Tibial nerve (tissue), 4 donors: Measurements from ENCODE around the gene MAP7D1. TPM values are rescaled to one million over a fixed set of nuclear protein-coding genes. Genes with fewer than 3 reads are reported as not detected.
A peak's percentile ranks its signal among the peaks of the same experiment; 100 is the strongest.

Experiments used
- DNase-seq, 2 donors: peaks; one replicate each; pipeline ENCODE4 v3.0.0-alpha.2; 2019; ENCODE audit warnings: low spot score in 2 of 2
- H3K27ac ChIP-seq, 4 donors: fragments of 200-600 bp; sonication (generic) in 3 of 4; one replicate each; pipeline ENCODE4 v1.5.1; 2017 to 2019; ENCODE audit warnings: mild to moderate bottlenecking in 1 of 4
- H3K27me3 ChIP-seq, 2 donors: fragments of 200-600 bp; sonication (generic) in 1 of 2; one replicate each; pipeline versions ENCODE4 v1.5.1 to v1.6.0; 2017 to 2019
- H3K36me3 ChIP-seq, 3 donors: fragments of 200-600 bp; sonication (generic); one replicate each; pipeline ENCODE4 v1.5.1; 2018 to 2019
- H3K4me1 ChIP-seq, 4 donors: fragments of 200-600 bp; sonication (generic) in 3 of 4; one replicate each; pipeline ENCODE4 v1.5.1; 2017 to 2019
- H3K4me3 ChIP-seq, 4 donors: fragments of 200-600 bp; sonication (generic) in 3 of 4; one replicate each; pipeline ENCODE4 v1.5.1; 2017 to 2019; ENCODE audit warnings: mild to moderate bottlenecking in 1 of 4, moderate library complexity in 1 of 4
- H3K9me3 ChIP-seq, 4 donors: fragments of 200-600 bp; sonication (generic) in 3 of 4; one replicate each; pipeline ENCODE4 v1.5.1; 2017 to 2019
- CTCF ChIP-seq, 5 experiments: fragments of 200-600 bp in 3 of 5; fragments of 450-650 bp in 2 of 5; sonication (generic) in 3 of 5; IDR thresholded peaks; one replicate each; pipeline ENCODE4 v1.5.1; 2016 to 2019; ENCODE audit warnings: antibody characterized with exemption in 5 of 5, mild to moderate bottlenecking in 3 of 5, moderate library complexity in 2 of 5
- EP300 ChIP-seq, 2 donors: sonication (generic); formaldehyde crosslinking; IDR thresholded peaks; one replicate each; pipeline ENCODE4 v1.6.1; 2017; ENCODE audit warnings: antibody characterized with exemption in 2 of 2, mild to moderate bottlenecking in 1 of 2
- POLR2A ChIP-seq, 2 donors: fragments of 450-650 bp; IDR thresholded peaks; one replicate each; pipeline ENCODE4 v1.6.1; 2017; ENCODE audit warnings: antibody characterized with exemption in 2 of 2, mild to moderate bottlenecking in 2 of 2, moderate library complexity in 2 of 2
- WGBS, 2 donors: methylation state at CpG; one replicate each; pipeline ENCODE4 v1.1.5; 2018; 5-methylcytosine and 5-hydroxymethylcytosine counted together
- total RNA-seq, 4 donors: library from RNA; depleted of rRNA; stranded (reverse); fragments of >200 nt; gene quantifications; one replicate each; pipeline ENCODE4 v1.1.0, GENCODE V29; 2016

Gene MAP7D1
- total RNA-seq, 4 donors from 2014 or later, result 85.0 to 184 (median 121) TPM

DNA sequence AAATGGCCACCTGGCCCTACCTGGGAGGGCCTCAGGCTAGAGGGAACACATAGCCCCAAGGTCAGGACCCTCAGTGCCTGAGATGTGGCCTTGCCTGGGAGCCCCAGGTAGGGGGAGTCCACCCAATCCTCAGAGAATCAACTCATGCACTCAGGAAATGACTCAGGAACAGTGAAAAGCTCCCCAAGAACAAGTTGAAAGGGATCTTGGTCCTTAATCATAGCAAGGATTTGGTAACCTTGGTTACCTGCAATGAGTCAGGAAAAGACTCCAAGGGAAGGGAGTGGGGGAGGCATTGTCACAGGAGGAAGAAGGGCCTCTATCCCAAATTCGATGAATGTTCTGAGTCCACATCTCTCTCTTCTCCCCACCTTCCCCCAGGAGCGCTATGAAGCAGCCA, 17.0 kb downstream of the MAP7D1 start:
- H3K27ac ChIP-seq, result no peak overlapping the region
- DNase-seq, result no peak
- H3K9me3 ChIP-seq, result no peaks in the 10 kb centered on the region
- peaks cover 0 to 32% (median 5%) of the 10 kb centered on the region in 4 donors for H3K4me1 ChIP-seq
- 89 to 92% methylated on average over 2 of the region's 2 CpGs for WGBS, 2 donors
- H3K27me3 ChIP-seq, result no peaks in the 10 kb centered on the region
- H3K4me3 ChIP-seq, result no peak overlapping the region
- peaks cover 2 to 85% (median 37%) of the 10 kb centered on the region in 3 donors for H3K36me3 ChIP-seq
- TF ChIP-seq EP300 (IDR thresholded peaks at IDR 0.05) (no peak), CTCF (IDR thresholded peaks at IDR 0.05) (no peak), POLR2A (IDR thresholded peaks at IDR 0.05) (no peak)

DNA sequence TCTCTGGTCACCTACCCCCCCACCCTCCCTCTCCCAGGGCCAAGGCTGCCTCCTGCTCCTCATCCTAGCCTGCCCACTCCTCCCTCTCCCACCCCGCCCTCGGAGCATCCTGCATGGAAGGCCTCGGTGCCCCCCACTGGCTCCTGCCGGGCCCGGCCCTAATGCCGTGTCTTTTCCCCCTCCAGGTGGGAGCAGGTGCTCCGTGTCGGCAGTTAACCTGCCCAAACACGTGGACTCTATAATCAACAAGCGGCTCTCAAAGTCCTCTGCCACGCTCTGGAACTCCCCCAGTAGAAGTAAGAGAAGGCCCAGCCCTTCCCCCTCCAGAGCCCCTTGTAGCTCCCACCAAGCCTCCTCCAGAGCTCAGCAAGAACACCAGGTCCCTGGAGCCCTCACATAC, 18.8 kb downstream of the MAP7D1 start:
- no peaks in the 10 kb centered on the region for H3K9me3 ChIP-seq
- 72 to 74% methylated on average over 6 to 11 of the region's 11 CpGs for WGBS, 2 donors
- peaks cover 4 to 97% (median 53%) of the 10 kb centered on the region in 3 donors for H3K36me3 ChIP-seq
- no peak for DNase-seq
- H3K4me1 ChIP-seq, result peaks cover 0 to 32% (median 5%) of the 10 kb centered on the region in 4 donors
- no peaks in the 10 kb centered on the region for H3K27me3 ChIP-seq
- H3K27ac ChIP-seq, result peak overlapping the region in 2 of 4 donors; percentile 28 to 56
- no peak overlapping the region for H3K4me3 ChIP-seq
- TF ChIP-seq EP300 (IDR thresholded peaks at IDR 0.05), result no peak
- TF ChIP-seq CTCF (IDR thresholded peaks at IDR 0.05), result no peak
- TF ChIP-seq POLR2A (IDR thresholded peaks at IDR 0.05), result no peak

GRCh38 chr1:36175137-36176095, 19.5 kb downstream of the MAP7D1 start:
- H3K4me1 ChIP-seq, result peaks cover 0 to 29% (median 5%) of the 10 kb centered on the region in 4 donors
- H3K4me3 ChIP-seq, result no peak overlapping the region
- no peaks in the 10 kb centered on the region for H3K27me3 ChIP-seq
- WGBS, 2 donors, result 68 to 72% methylated on average over 10 to 11 of the region's 11 CpGs
- H3K9me3 ChIP-seq, result no peaks in the 10 kb centered on the region
- TF ChIP-seq CTCF (IDR thresholded peaks at IDR 0.05), result no peak
- no peak for TF ChIP-seq POLR2A (IDR thresholded peaks at IDR 0.05)
- no peak for TF ChIP-seq EP300 (IDR thresholded peaks at IDR 0.05)
- no peak for DNase-seq
- peaks cover 4 to 100% (median 60%) of the 10 kb centered on the region in 3 donors for H3K36me3 ChIP-seq
- peak overlapping the region in 2 of 4 donors; percentile 28 to 56 for H3K27ac ChIP-seq

DNA sequence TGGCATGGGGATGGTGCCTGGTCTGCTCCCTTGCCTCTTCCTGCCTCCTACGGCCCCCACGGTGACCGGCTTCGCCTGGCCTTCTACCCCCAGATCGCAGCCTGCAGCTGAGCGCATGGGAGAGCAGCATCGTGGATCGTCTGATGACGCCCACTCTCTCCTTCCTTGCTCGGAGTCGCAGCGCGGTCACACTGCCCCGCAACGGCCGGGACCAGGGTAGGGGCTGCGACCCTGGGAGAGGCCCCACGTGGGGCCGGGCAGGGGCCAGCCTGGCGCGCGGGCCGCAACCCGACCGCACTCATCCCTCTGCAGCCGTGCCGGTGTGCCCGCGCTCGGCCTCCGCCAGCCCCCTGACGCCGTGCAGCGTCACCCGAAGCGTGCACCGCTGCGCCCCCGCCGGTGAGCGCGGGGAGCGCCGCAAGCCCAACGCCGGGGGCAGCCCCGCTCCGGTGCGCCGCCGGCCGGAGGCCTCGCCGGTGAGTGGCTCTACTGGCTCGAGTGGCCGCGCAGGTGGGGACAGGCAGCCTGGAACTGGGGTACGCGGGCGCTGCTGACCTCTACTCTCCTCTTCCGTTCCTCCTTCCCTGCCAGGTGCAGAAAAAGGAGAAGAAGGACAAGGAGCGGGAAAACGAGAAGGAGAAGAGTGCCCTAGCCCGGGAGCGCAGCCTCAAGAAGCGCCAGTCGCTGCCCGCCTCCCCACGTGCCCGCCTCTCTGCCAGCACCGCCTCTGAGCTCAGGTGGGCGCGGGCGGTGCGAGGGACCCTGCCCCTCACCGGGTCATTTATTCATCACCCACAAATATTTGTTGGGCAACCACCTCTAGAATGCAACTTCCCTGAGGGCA, 20.4 kb downstream of the MAP7D1 start:
- H3K4me1 ChIP-seq, result peaks cover 0 to 25% (median 5%) of the 10 kb centered on the region in 4 donors
- peaks cover 4 to 100% (median 55%) of the 10 kb centered on the region in 3 donors for H3K36me3 ChIP-seq
- no peaks in the 10 kb centered on the region for H3K27me3 ChIP-seq
- WGBS, 2 donors, result 77 to 84% methylated on average over 49 to 58 of the region's 76 CpGs
- H3K27ac ChIP-seq, result peak overlapping the region in 2 of 4 donors; percentile 22 to 56
- DNase-seq, result no peak
- H3K4me3 ChIP-seq, result no peak overlapping the region
- no peak for TF ChIP-seq EP300 (IDR thresholded peaks at IDR 0.05)
- TF ChIP-seq POLR2A (IDR thresholded peaks at IDR 0.05), result no peak
- no peak for TF ChIP-seq CTCF (IDR thresholded peaks at IDR 0.05)
- H3K9me3 ChIP-seq, result no peaks in the 10 kb centered on the region
